Measurements from ENCODE around the gene KLK8. TPM values are rescaled to one million over a fixed set of nuclear protein-coding genes. Genes with fewer than 3 reads are reported as not detected.

The KLK8 gene
- total RNA-seq, 1 donor from 2014 or later: not detected

DNA sequence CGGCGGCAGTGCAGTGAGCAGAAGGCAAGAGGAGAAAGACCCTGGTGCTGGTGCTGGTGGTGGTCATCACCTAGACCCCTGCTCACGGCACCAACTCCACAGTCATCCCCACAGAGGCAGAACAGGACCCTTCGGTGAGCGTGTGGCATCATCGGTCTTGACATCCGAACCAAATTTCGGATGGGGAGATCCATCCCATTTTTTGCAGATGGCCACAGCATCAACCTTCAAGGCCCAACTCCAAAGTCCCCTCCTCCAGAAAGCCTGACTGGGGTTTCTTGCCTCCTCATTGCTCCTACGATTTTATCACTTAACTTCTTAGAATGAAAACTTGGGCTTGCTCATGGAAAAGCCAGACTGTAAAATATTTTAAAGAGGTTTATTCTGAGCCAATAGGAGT lies 42.1 kb upstream of the KLK8 start:
- Histone ChIP-seq H3K4me2 (ENCODE audit: low read length) (no peak overlapping the region), H3K4me1 (ENCODE audit: insufficient read depth, low read length) (no peaks in the 10 kb centered on the region), H3K9ac (ENCODE audit: low read length) (no peak overlapping the region), H3K9me3 (ENCODE audit: insufficient read depth, low read depth, low read length) (no peaks in the 10 kb centered on the region), H3K27ac (ENCODE audit: low read depth, low read length) (no peak overlapping the region), H3K79me2 (ENCODE audit: insufficient read depth, low read length) (no peaks in the 10 kb centered on the region), H2AFZ (ENCODE audit: low read depth, low read length) (no peak overlapping the region), H4K20me1 (ENCODE audit: insufficient read depth, low read length) (no peaks in the 10 kb centered on the region), H3K36me3 (ENCODE audit: insufficient read depth, low read length) (no peaks in the 10 kb centered on the region), H3K27me3 (ENCODE audit: insufficient read depth, low read length) (no peaks in the 10 kb centered on the region), H3K4me3 (ENCODE audit: insufficient read depth, low read depth, low read length) (no peak overlapping the region)
- Mint-ChIP-seq H3K36me3 (ENCODE audit: low read depth, unreplicated experiment) (no peaks in the 10 kb centered on the region), H3K4me3 (ENCODE audit: unreplicated experiment) (no peak overlapping the region), H3K4me1 (ENCODE audit: low read depth, unreplicated experiment) (no peaks in the 10 kb centered on the region), H3K27me3 (ENCODE audit: low read depth, unreplicated experiment) (peaks cover 5% of the 10 kb centered on the region), H3K27ac (ENCODE audit: unreplicated experiment) (no peak overlapping the region), H3K9me3 (ENCODE audit: unreplicated experiment) (no peaks in the 10 kb centered on the region)
- no peak for DNase-seq (ENCODE audit: low read depth)
- TF ChIP-seq, protein P1, sequence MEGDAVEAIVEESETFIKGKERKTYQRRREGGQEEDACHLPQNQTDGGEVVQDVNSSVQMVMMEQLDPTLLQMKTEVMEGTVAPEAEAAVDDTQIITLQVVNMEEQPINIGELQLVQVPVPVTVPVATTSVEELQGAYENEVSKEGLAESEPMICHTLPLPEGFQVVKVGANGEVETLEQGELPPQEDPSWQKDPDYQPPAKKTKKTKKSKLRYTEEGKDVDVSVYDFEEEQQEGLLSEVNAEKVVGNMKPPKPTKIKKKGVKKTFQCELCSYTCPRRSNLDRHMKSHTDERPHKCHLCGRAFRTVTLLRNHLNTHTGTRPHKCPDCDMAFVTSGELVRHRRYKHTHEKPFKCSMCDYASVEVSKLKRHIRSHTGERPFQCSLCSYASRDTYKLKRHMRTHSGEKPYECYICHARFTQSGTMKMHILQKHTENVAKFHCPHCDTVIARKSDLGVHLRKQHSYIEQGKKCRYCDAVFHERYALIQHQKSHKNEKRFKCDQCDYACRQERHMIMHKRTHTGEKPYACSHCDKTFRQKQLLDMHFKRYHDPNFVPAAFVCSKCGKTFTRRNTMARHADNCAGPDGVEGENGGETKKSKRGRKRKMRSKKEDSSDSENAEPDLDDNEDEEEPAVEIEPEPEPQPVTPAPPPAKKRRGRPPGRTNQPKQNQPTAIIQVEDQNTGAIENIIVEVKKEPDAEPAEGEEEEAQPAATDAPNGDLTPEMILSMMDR (IDR thresholded peaks at IDR 0.05; ENCODE audit: insufficient read depth, low read depth, low read length): no peak
- no peak for FAIRE-seq

DNA sequence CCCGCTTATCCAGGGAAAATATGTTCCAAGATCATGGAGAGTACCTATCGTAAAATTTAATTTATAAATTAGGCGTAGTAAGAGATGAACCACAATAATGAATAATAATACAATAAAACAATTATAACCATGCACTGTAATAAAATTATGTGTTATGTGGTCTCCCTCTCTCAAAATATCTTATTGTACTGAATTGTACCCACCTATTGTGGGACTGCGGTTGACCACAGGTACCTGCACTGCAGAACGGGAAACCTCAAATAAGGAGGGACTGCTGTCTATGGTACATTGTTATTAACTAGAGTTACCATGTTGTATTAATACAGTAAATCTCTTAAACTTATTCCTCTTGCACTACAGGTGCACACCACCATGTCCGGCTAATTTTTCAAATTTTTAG lies 38.7 kb upstream of the KLK8 start:
- peaks cover 5% of the 10 kb centered on the region for H3K27me3 Mint-ChIP-seq (ENCODE audit: low read depth, unreplicated experiment)
- DNase-seq (ENCODE audit: low read depth): no peak
- Histone ChIP-seq H4K20me1 (ENCODE audit: insufficient read depth, low read length) (no peaks in the 10 kb centered on the region), H3K27me3 (ENCODE audit: insufficient read depth, low read length) (no peaks in the 10 kb centered on the region), H3K4me1 (ENCODE audit: insufficient read depth, low read length) (no peaks in the 10 kb centered on the region), H3K4me2 (ENCODE audit: low read length) (no peak overlapping the region), H3K9me3 (ENCODE audit: insufficient read depth, low read depth, low read length) (no peaks in the 10 kb centered on the region), H3K79me2 (ENCODE audit: insufficient read depth, low read length) (no peaks in the 10 kb centered on the region), H3K27ac (ENCODE audit: low read depth, low read length) (no peak overlapping the region), H3K9ac (ENCODE audit: low read length) (no peak overlapping the region), H2AFZ (ENCODE audit: low read depth, low read length) (no peak overlapping the region), H3K4me3 (ENCODE audit: insufficient read depth, low read depth, low read length) (no peak overlapping the region), H3K36me3 (ENCODE audit: insufficient read depth, low read length) (no peaks in the 10 kb centered on the region)
- no peaks in the 10 kb centered on the region for H3K36me3 Mint-ChIP-seq (ENCODE audit: low read depth, unreplicated experiment)
- FAIRE-seq: no peak
- no peak overlapping the region for H3K4me3 Mint-ChIP-seq (ENCODE audit: unreplicated experiment)
- H3K9me3 Mint-ChIP-seq (ENCODE audit: unreplicated experiment): no peaks in the 10 kb centered on the region
- H3K27ac Mint-ChIP-seq (ENCODE audit: unreplicated experiment): no peak overlapping the region
- no peak for TF ChIP-seq EZH2 (IDR thresholded peaks at IDR 0.05; ENCODE audit: insufficient read depth, low read length)
- TF ChIP-seq, protein P1 (IDR thresholded peaks at IDR 0.05; ENCODE audit: insufficient read depth, low read depth, low read length): no peak
- no peaks in the 10 kb centered on the region for H3K4me1 Mint-ChIP-seq (ENCODE audit: low read depth, unreplicated experiment)

DNA sequence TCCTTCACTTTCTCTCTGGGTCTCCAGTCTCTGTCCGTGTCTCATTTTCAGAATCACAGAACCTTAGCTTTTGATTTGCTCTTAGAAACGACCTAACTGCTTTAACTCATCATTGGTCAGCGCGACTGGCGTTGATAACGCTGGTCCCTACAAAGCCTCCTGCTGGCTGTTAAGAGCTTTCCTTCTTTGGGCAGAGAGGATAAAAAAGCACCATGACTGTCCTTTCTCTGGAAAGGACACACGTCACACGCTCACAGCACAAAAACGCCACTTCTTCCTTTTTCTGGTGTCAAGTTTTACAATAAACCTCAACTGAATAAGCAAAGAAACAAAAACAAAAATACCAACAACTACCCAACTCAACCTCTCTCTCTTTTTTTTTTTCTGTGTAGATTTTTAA lies 35.1 kb upstream of the KLK8 start:
- no peak for DNase-seq (ENCODE audit: low read depth)
- H3K4me1 ChIP-seq (ENCODE audit: insufficient read depth, low read length): no peaks in the 10 kb centered on the region
- no peak overlapping the region for H3K4me3 ChIP-seq (ENCODE audit: insufficient read depth, low read depth, low read length)
- H3K4me2 ChIP-seq (ENCODE audit: low read length): no peak overlapping the region
- Mint-ChIP-seq H3K4me3 (ENCODE audit: unreplicated experiment) (no peak overlapping the region), H3K4me1 (ENCODE audit: low read depth, unreplicated experiment) (no peaks in the 10 kb centered on the region), H3K36me3 (ENCODE audit: low read depth, unreplicated experiment) (no peaks in the 10 kb centered on the region), H3K27ac (ENCODE audit: unreplicated experiment) (no peak overlapping the region), H3K27me3 (ENCODE audit: low read depth, unreplicated experiment) (peaks cover 19% of the 10 kb centered on the region), H3K9me3 (ENCODE audit: unreplicated experiment) (peaks cover 1% of the 10 kb centered on the region)
- H3K9ac ChIP-seq (ENCODE audit: low read length): no peak overlapping the region
- TF ChIP-seq, protein P1 (IDR thresholded peaks at IDR 0.05; ENCODE audit: insufficient read depth, low read depth, low read length): no peak
- TF ChIP-seq EZH2 (IDR thresholded peaks at IDR 0.05; ENCODE audit: insufficient read depth, low read length): no peak
- no peaks in the 10 kb centered on the region for H3K27me3 ChIP-seq (ENCODE audit: insufficient read depth, low read length)
- no peaks in the 10 kb centered on the region for H3K36me3 ChIP-seq (ENCODE audit: insufficient read depth, low read length)
- no peaks in the 10 kb centered on the region for H3K9me3 ChIP-seq (ENCODE audit: insufficient read depth, low read depth, low read length)
- FAIRE-seq: no peak
- H3K79me2 ChIP-seq (ENCODE audit: insufficient read depth, low read length): no peaks in the 10 kb centered on the region
- no peak overlapping the region for H2AFZ ChIP-seq (ENCODE audit: low read depth, low read length)
- no peaks in the 10 kb centered on the region for H4K20me1 ChIP-seq (ENCODE audit: insufficient read depth, low read length)
- H3K27ac ChIP-seq (ENCODE audit: low read depth, low read length): no peak overlapping the region

All from astrocyte (in vitro differentiated cells and primary cell).